ENCODE data around the gene SOS2. TPM values are rescaled to one million over a fixed set of nuclear protein-coding genes. Genes with fewer than 3 reads are reported as not detected.

The SOS2 gene
- total RNA-seq, 1 experiment from 2014 or later = 9.9 TPM

- Histone ChIP-seq H3K4me1 (ENCODE audit: insufficient read depth, low read length) (peaks cover 16% of the 10 kb centered on the region), H3K27me3 (ENCODE audit: low read length) (no peaks in the 10 kb centered on the region), H3K9me2 (replicated peaks; ENCODE audit: low read length) (no peaks in the 10 kb centered on the region), H3F3A (ENCODE audit: low read length, unreplicated experiment) (peaks cover 4% of the 10 kb centered on the region), H2AFZ (ENCODE audit: low read length) (no peak overlapping the region), H3K9me3 (ENCODE audit: low read length) (no peaks in the 10 kb centered on the region), H3K27ac (ENCODE audit: low read length) (no peak overlapping the region), H3K79me2 (ENCODE audit: low read length) (peaks cover 40% of the 10 kb centered on the region), H3K36me3 (ENCODE audit: low read depth, low read length) (peaks cover 48% of the 10 kb centered on the region), H3K9ac (ENCODE audit: low read length) (no peak overlapping the region), H3K4me2 (ENCODE audit: low read length) (no peak overlapping the region), H3K4me3 (ENCODE audit: low read length) (no peak overlapping the region), H4K20me1 (ENCODE audit: low read length) (peaks cover 7% of the 10 kb centered on the region)
- POLR2A ChIA-PET (ENCODE audit: unreplicated experiment) = no interaction called here
- intact Hi-C loops (cut with micrococcal nuclease) = no loop called here
- CTCF ChIA-PET = no interaction called here
- BruUV-seq (replicated peaks) = no TSS peak
- no peak for TF ChIP-seq CTCF (conservative IDR thresholded peaks at IDR 0.05; ENCODE audit: low read depth, low read length)
- TF ChIP-seq EZH2 (IDR thresholded peaks at IDR 0.05; ENCODE audit: low read length, unreplicated experiment) = no peak
- no peak for TF ChIP-seq EZH2phosphoT487 (IDR thresholded peaks at IDR 0.05; ENCODE audit: borderline replicate concordance, low read length)
- DNase-seq (no peak), ATAC-seq (no peak)
These were observed 120.9 kb downstream of the SOS2 start for GRCh38 chr14:50110323-50111037.

GRCh38 chr14:50109342-50109741, 122.0 kb downstream of the SOS2 start:
- CTCF ChIA-PET = interaction anchor here (0.6 to 1.1 kb wide), 2 partner anchors 244 to 247 kb away, joined by 3 to 4 read pairs; no protein-coding TSS in a partner anchor
- BruUV-seq (replicated peaks) = no TSS peak

More at GRCh38 chr14:50109342-50109741, 122.0 kb downstream of the SOS2 start:
- Histone ChIP-seq H3K27me3 (ENCODE audit: low read length) (no peaks in the 10 kb centered on the region), H2AFZ (ENCODE audit: low read length) (no peak overlapping the region), H3K9me3 (ENCODE audit: low read length) (no peaks in the 10 kb centered on the region), H3K36me3 (ENCODE audit: low read depth, low read length) (peaks cover 39% of the 10 kb centered on the region), H3K4me1 (ENCODE audit: insufficient read depth, low read length) (peaks cover 10% of the 10 kb centered on the region), H3K4me2 (ENCODE audit: low read length) (no peak overlapping the region), H3K79me2 (ENCODE audit: low read length) (peaks cover 29% of the 10 kb centered on the region), H3K9me2 (replicated peaks; ENCODE audit: low read length) (no peaks in the 10 kb centered on the region), H4K20me1 (ENCODE audit: low read length) (0 out of 2 replicates have a peak, but pooled peaks cover under 1% of the 10 kb centered on the region), H3K27ac (ENCODE audit: low read length) (no peak overlapping the region), H3K4me3 (ENCODE audit: low read length) (no peak overlapping the region), H3F3A (ENCODE audit: low read length, unreplicated experiment) (peaks cover 4% of the 10 kb centered on the region), H3K9ac (ENCODE audit: low read length) (no peak overlapping the region)
- intact Hi-C loops (cut with micrococcal nuclease) = loop anchor here (5.0 kb wide), 1 partner anchor 342 kb away; the partner anchor contains the start of gene KLHDC2
- no peak for TF ChIP-seq EZH2 (IDR thresholded peaks at IDR 0.05; ENCODE audit: low read length, unreplicated experiment)
- no peak for TF ChIP-seq EZH2phosphoT487 (IDR thresholded peaks at IDR 0.05; ENCODE audit: borderline replicate concordance, low read length)
- TF ChIP-seq CTCF (conservative IDR thresholded peaks at IDR 0.05; ENCODE audit: low read depth, low read length) = peak; percentile 62
- POLR2A ChIA-PET (ENCODE audit: unreplicated experiment) = interaction anchor here (0.6 kb wide), 2 partner anchors 248 to 451 kb away, joined by 3 read pairs; no protein-coding TSS in a partner anchor
- ATAC-seq (peak; percentile 16; the same call in 1 of the 2 replicates), DNase-seq (peak; percentile 38)

Data from PC-3 (cell line).